IMR-90 (cell line): ENCODE measurements around the gene MPP1. TPM values are rescaled to one million over a fixed set of nuclear protein-coding genes. Genes with fewer than 3 reads are reported as not detected.

ENCODE experiments used
- ATAC-seq: fragments of 200-7000 bp; cut with Tn5 transposase; 2 replicates; pipeline ENCODE4 v1.9.1; 2020; ENCODE audit warnings: low read depth, mild to moderate bottlenecking, moderate library complexity
- BruUV-seq: library from RNA; stranded (reverse); fragments of 400-500 nt; replicated peaks from 2 replicates; lab custom pipeline; 2021; lab: Mats Ljungman, UMichigan
- CTCF ChIA-PET: fragments of 300-600 bp; formaldehyde crosslinking; extraction: SDS; loops from one replicate; lab custom pipeline; 2021; ENCODE audit warnings: antibody characterized with exemption; lab: Yijun Ruan, JAX
- POLR2A ChIA-PET: fragments of 300-600 bp; sonication (Branson Sonifier 250); formaldehyde crosslinking; loops from one replicate; lab custom pipeline; 2022; ENCODE audit warnings: antibody characterized with exemption; ENCODE audit not compliant: unreplicated experiment; lab: Charles Lee
- DNase-seq: peaks from one replicate; pipeline ENCODE4 v3.0.0; 2013
- H2AFZ ChIP-seq: replicated peaks from 2 replicates; pipeline ENCODE3; 2013; ENCODE audit warnings: low read length, mild to moderate bottlenecking; ENCODE audit not compliant: poor library complexity
- H2AK5ac ChIP-seq: 2 replicates; pipeline ENCODE4 v1.6.1; 2013; ENCODE audit warnings: low read depth, low read length, inconsistent platforms
- H2AK9ac ChIP-seq: replicated peaks from 2 replicates; pipeline ENCODE3; 2013; ENCODE audit warnings: mild to moderate bottlenecking, low read depth, low read length, moderate library complexity; ENCODE audit not compliant: poor library complexity
- H2BK120ac ChIP-seq: 2 replicates; pipeline ENCODE4 v1.6.1; 2013; ENCODE audit warnings: low read depth, low read length, inconsistent platforms
- H2BK15ac ChIP-seq: 3 replicates; pipeline ENCODE4 v1.6.1; 2013; ENCODE audit warnings: low read depth, low read length, inconsistent platforms
- H2BK20ac ChIP-seq: 2 replicates; pipeline ENCODE4 v1.6.1; 2013; ENCODE audit warnings: low read depth, mild to moderate bottlenecking, inconsistent platforms, low read length, moderate library complexity
- H2BK5ac ChIP-seq: 2 replicates; pipeline ENCODE4 v1.6.1; 2013; ENCODE audit warnings: mild to moderate bottlenecking, low read depth, low read length, inconsistent platforms; ENCODE audit not compliant: poor library complexity, severe bottlenecking
- H3K14ac ChIP-seq: replicated peaks from 2 replicates; pipeline ENCODE4 v1.6.1; 2013; ENCODE audit warnings: low read depth, low read length, inconsistent platforms
- H3K18ac ChIP-seq: 2 replicates; pipeline ENCODE4 v1.6.1; 2013; ENCODE audit warnings: low read depth, low read length, control low read depth
- H3K23ac ChIP-seq: 2 replicates; pipeline ENCODE4 v1.6.1; 2013; ENCODE audit warnings: low read depth, low read length, inconsistent platforms
- H3K27ac ChIP-seq: 2 replicates; pipeline ENCODE4 v1.5.1; 2013; ENCODE audit warnings: mild to moderate bottlenecking, control low read depth, low read length; ENCODE audit not compliant: insufficient read depth
- H3K27me3 ChIP-seq: 2 replicates; pipeline ENCODE4 v1.6.1; 2013; ENCODE audit warnings: low read length; ENCODE audit not compliant: control insufficient read depth, insufficient read depth
- H3K36me3 ChIP-seq: 2 replicates; pipeline ENCODE4 v1.6.1; 2013; ENCODE audit warnings: low read length, mixed read lengths; ENCODE audit not compliant: control insufficient read depth, insufficient read depth
- H3K4ac ChIP-seq: 2 replicates; pipeline ENCODE4 v1.6.1; 2013; ENCODE audit warnings: low read depth, low read length, inconsistent platforms
- H3K4me1 ChIP-seq: 2 replicates; pipeline ENCODE4 v1.6.1; 2013; ENCODE audit warnings: low read length, mixed read lengths; ENCODE audit not compliant: control insufficient read depth, insufficient read depth
- H3K4me2 ChIP-seq: 2 replicates; pipeline ENCODE4 v1.6.1; 2013; ENCODE audit warnings: low read depth, mild to moderate bottlenecking, control low read depth, low read length, moderate library complexity
- H3K4me3 ChIP-seq: 2 replicates; pipeline ENCODE4 v1.5.1; 2013; ENCODE audit warnings: low read depth, mild to moderate bottlenecking, control low read depth, low read length, moderate library complexity; ENCODE audit not compliant: insufficient read depth
- H3K56ac ChIP-seq: 2 replicates; pipeline ENCODE4 v1.6.1; 2013; ENCODE audit warnings: low read length, inconsistent platforms; ENCODE audit not compliant: insufficient read depth; ENCODE audit errors: extremely low read depth
- H3K79me1 ChIP-seq, 2 experiments: 2 replicates each; pipeline ENCODE4 v1.6.1; 2013; ENCODE audit warnings: low read length in 2 of 2, inconsistent platforms in 1 of 2, low read depth in 1 of 2
- H3K9ac ChIP-seq: 2 replicates; pipeline ENCODE4 v1.6.1; 2013; ENCODE audit warnings: low read depth, low read length, control low read depth
- H3K9me1 ChIP-seq: 2 replicates; pipeline ENCODE4 v1.6.1; 2013; ENCODE audit warnings: low read length, inconsistent platforms; ENCODE audit not compliant: insufficient read depth
- H3K9me3 ChIP-seq: 2 replicates; pipeline ENCODE4 v1.6.1; 2013; ENCODE audit warnings: low read length; ENCODE audit not compliant: control insufficient read depth, insufficient read depth
- H4K20me1 ChIP-seq: 2 replicates; pipeline ENCODE4 v1.6.1; 2013; ENCODE audit warnings: low read length, inconsistent platforms; ENCODE audit not compliant: insufficient read depth
- H4K5ac ChIP-seq: 2 replicates; pipeline ENCODE4 v1.6.1; 2013; ENCODE audit warnings: mild to moderate bottlenecking, low read depth, low read length, control low read depth
- H4K8ac ChIP-seq, 2 experiments: 2 replicates each; pipeline ENCODE4 v1.6.1; 2013; ENCODE audit warnings: low read depth in 2 of 2, low read length in 2 of 2, control low read depth in 1 of 2, inconsistent platforms in 1 of 2
- H4K91ac ChIP-seq: 2 replicates; pipeline ENCODE4 v1.6.1; 2013; ENCODE audit warnings: low read depth, low read length, inconsistent platforms; ENCODE audit not compliant: insufficient read depth
- BHLHE40 ChIP-seq: fragments of 150-350 bp; IDR thresholded peaks from 2 replicates; pipeline ENCODE4 v1.6.1; 2016; ENCODE audit warnings: mild to moderate bottlenecking, low read depth, low read length
- CEBPB ChIP-seq: IDR thresholded peaks from 2 replicates; pipeline ENCODE4 v1.6.1; 2012; ENCODE audit warnings: low read depth, low read length, improper control_type of control experiment
- CHD1 ChIP-seq: IDR thresholded peaks from 2 replicates; pipeline ENCODE4 v1.6.1; 2012; ENCODE audit warnings: low read depth, low read length, improper control_type of control experiment
- ELK1 ChIP-seq: fragments of 150-350 bp; IDR thresholded peaks from 2 replicates; pipeline ENCODE4 v1.6.1; 2016; ENCODE audit warnings: low read depth, mild to moderate bottlenecking, low read length, moderate library complexity, borderline replicate concordance
- FOS ChIP-seq: fragments of 150-350 bp; IDR thresholded peaks from 2 replicates; pipeline ENCODE4 v1.6.1; 2016; ENCODE audit warnings: low read depth, low read length
- MAFK ChIP-seq: IDR thresholded peaks from 2 replicates; pipeline ENCODE4 v1.6.1; 2012; ENCODE audit warnings: low read depth, low read length, improper control_type of control experiment
- MAZ ChIP-seq: IDR thresholded peaks from 2 replicates; pipeline ENCODE4 v1.6.1; 2012; ENCODE audit warnings: low read depth, mild to moderate bottlenecking, low read length, improper control_type of control experiment, moderate library complexity, borderline replicate concordance
- MXI1 ChIP-seq: IDR thresholded peaks from 2 replicates; pipeline ENCODE4 v1.6.1; 2012; ENCODE audit warnings: low read depth, mild to moderate bottlenecking, low read length, moderate library complexity, borderline replicate concordance
- NFE2L2 ChIP-seq: fragments of 150-350 bp; IDR thresholded peaks from 2 replicates; pipeline ENCODE4 v1.6.1; 2016; ENCODE audit warnings: low read depth, mild to moderate bottlenecking, low read length
- POLR2A ChIP-seq: IDR thresholded peaks from 2 replicates; pipeline ENCODE4 v1.6.1; 2012; ENCODE audit warnings: mild to moderate bottlenecking, low read depth, low read length
- RAD21 ChIP-seq: IDR thresholded peaks from 2 replicates; pipeline ENCODE4 v1.6.1; 2012; ENCODE audit warnings: low read length, improper control_type of control experiment
- RCOR1 ChIP-seq: IDR thresholded peaks from 2 replicates; pipeline ENCODE4 v1.6.1; 2012; ENCODE audit warnings: mild to moderate bottlenecking, low read length, improper control_type of control experiment; ENCODE audit not compliant: insufficient replicate concordance
- RFX5 ChIP-seq: IDR thresholded peaks from 2 replicates; pipeline ENCODE4 v1.8.0; 2012; ENCODE audit warnings: low read depth, mild to moderate bottlenecking, low read length, moderate library complexity
- SMC3 ChIP-seq: fragments of 150-350 bp; IDR thresholded peaks from 2 replicates; pipeline ENCODE4 v1.6.1; 2016; ENCODE audit warnings: low read depth, mild to moderate bottlenecking, antibody characterized with exemption, low read length, moderate library complexity
- WGBS, 2 experiments: methylation state at CpG; one replicate each; pipeline versions ENCODE4 v1.1.5 to v1.1.7; 2013; ENCODE audit warnings: missing lambda C conversion rate in 2 of 2; ENCODE audit not compliant: insufficient read length in 1 of 2; ENCODE audit errors: extremely low coverage in 2 of 2; 5-methylcytosine and 5-hydroxymethylcytosine counted together
- dilution Hi-C: fragments of 300-500 bp; cut with HindIII; formaldehyde crosslinking; loops from one replicate; pipeline ENCODE4 v1.14.3; 2018; ENCODE audit warnings: low sequenced_read_pairs; ENCODE audit not compliant: unreplicated experiment
- in situ Hi-C: fragments of 300-500 bp; cut with MboI; formaldehyde crosslinking; loops from 3 replicates; pipeline ENCODE4 v1.14.3; 2019; ENCODE audit warnings: low sequenced_read_pairs, inconsistent platforms, mixed read lengths
- intact Hi-C: fragments of 100-400 bp; cut with micrococcal nuclease; formaldehyde crosslinking; loops from 2 replicates; pipeline ENCODE4 v1.10.0; 2022
- polyA plus RNA-seq, 3 experiments: library from polyadenylated mRNA; depleted of rRNA; stranded (reverse); fragments of >200 nt; gene quantifications; 2 replicates each; pipeline ENCODE4 v1.2.3, GENCODE V29; 2012; ENCODE audit warnings: low replicate concordance in 1 of 3
- total RNA-seq: library from RNA; depleted of rRNA; stranded (reverse); fragments of >200 nt; gene quantifications from 2 replicates; pipeline ENCODE4 v1.2.3, GENCODE V29; 2012
- TF ChIP-seq, protein P1 (sequence below): fragments of 150-350 bp; IDR thresholded peaks from 2 replicates; pipeline ENCODE4 v1.6.1; 2017; ENCODE audit warnings: mild to moderate bottlenecking, antibody characterized with exemption, low read length, low read depth

Gene MPP1
- total and polyA plus RNA-seq, 2 of the 4 experiments (the other 2 are of a cell fraction), result 35.2 to 43.0 TPM

DNA sequence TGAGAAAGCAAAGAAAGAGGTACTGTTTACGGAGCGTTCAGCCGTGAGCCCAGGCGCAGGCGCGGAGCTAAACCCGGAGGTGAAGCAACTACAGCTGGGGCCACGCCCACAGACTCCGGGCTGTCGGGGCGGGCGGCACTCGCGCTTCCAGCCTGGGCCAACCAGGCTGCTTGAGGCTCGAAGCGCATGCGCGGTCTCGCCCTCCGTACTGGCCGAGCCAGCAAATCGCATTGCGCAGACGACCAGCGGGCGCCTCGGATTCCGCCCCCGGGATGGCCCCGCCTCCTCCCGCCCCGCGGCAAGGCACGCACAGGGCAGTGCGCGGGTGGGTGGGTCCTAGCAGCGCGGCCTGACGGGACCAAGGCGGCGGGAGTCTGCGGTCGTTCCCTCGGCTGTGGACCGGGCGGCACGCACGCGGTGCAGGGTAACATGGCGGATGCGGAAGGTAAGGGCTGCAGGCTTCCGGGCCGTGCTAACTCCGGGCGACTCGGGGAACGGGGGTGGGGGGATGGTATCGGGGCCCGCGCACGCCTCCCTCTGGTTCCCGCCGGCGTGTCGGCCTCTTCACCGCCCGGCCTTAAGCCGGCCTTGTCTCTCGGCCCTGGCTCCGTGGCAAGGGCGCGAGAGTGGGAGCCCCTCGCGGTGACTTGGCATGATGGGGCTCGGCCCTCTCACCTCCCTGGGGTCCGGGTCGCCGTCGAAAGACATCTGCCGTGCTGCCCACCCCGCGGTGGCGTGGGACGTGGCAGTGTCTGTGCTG, 42.6 kb downstream of the MPP1 start, which contains the start of gene DKC1:
TSS of gene DKC1 (plus strand) at position 328 of the 760 bp plus-strand sequence. CDS start at position 430, 102 bp downstream.
- H2AK5ac ChIP-seq, result peak within 1 kb of the TSS; percentile 74
- intact Hi-C loops, result loop anchor here (1.0 kb wide), 1 partner anchor 39 kb away; no protein-coding TSS in a partner anchor
- peak within 1 kb of the TSS; percentile 75 to 99 for H4K8ac ChIP-seq
- peaks cover 13% of the 10 kb centered on the region for H3K36me3 ChIP-seq
- H3K79me1 ChIP-seq, result peaks cover 10 to 14% of the 10 kb centered on the region in 2 experiments; a peak in 3 of 4 replicates
- ChIA-PET POLR2A (no interaction called here), CTCF (interaction anchor here (1.9 kb wide), 1 partner anchor 14 kb away, joined by 4 read pairs; no protein-coding TSS in a partner anchor)
- dilution Hi-C loops, result no loop called here
- peak; percentile 94 for DNase-seq
- H3K4ac ChIP-seq, result peak within 1 kb of the TSS; percentile 82
- no peaks in the 10 kb centered on the region for H3K9me3 ChIP-seq
- peak within 1 kb of the TSS; percentile 95; the same call in 1 of the 2 replicates for H3K56ac ChIP-seq
- H3K9ac ChIP-seq, result peak within 1 kb of the TSS; percentile 95
- BruUV-seq, result no TSS peak
- H4K20me1 ChIP-seq, result no peaks in the 10 kb centered on the region; the same call in 1 of the 2 replicates
- peak within 1 kb of the TSS; percentile 95 for H3K27ac ChIP-seq
- H3K4me1 ChIP-seq, result no peaks in the 10 kb centered on the region
- H2BK5ac ChIP-seq, result peak within 1 kb of the TSS; percentile 94
- 0 out of 3 replicates have a peak within 1 kb of the TSS, but pooled peaks have one; percentile 59 for H2BK15ac ChIP-seq
- in situ Hi-C loops, result no loop called here
- H3K27me3 ChIP-seq, result no peaks in the 10 kb centered on the region
- peak within 1 kb of the TSS; percentile 92 for H3K14ac ChIP-seq
- H2BK20ac ChIP-seq, result peak within 1 kb of the TSS; percentile 51; the same call in 1 of the 2 replicates
- peak within 1 kb of the TSS; percentile 48; the same call in 1 of the 2 replicates for H2BK120ac ChIP-seq
- H2AK9ac ChIP-seq, result peak within 1 kb of the TSS; percentile 66
- no peaks in the 10 kb centered on the region for H3K9me1 ChIP-seq
- peak within 1 kb of the TSS; percentile 87 for H3K4me2 ChIP-seq
- WGBS, 2 experiments, result 34% methylated on average over 53 of the region's 84 CpGs; no CpG with 5 or more reads in 1 of the 2 experiments
- peak; percentile 97 for ATAC-seq
- H4K91ac ChIP-seq, result peak within 1 kb of the TSS; percentile 93
- peak within 1 kb of the TSS; percentile 81 for H3K4me3 ChIP-seq
- peak within 1 kb of the TSS; percentile 89 for H4K5ac ChIP-seq
- H3K23ac ChIP-seq, result peak within 1 kb of the TSS; percentile 41
- peak within 1 kb of the TSS; percentile 94 for H2AFZ ChIP-seq
- peak within 1 kb of the TSS; percentile 78; the same call in 1 of the 2 replicates for H3K18ac ChIP-seq
- TF ChIP-seq CEBPB, result peak; percentile 94
- no peak for TF ChIP-seq RCOR1
- TF ChIP-seq MAFK, result no peak
- no peak for TF ChIP-seq NFE2L2
- no peak; the same call in 1 of the 2 replicates for TF ChIP-seq MAZ
- TF ChIP-seq, protein P1, sequence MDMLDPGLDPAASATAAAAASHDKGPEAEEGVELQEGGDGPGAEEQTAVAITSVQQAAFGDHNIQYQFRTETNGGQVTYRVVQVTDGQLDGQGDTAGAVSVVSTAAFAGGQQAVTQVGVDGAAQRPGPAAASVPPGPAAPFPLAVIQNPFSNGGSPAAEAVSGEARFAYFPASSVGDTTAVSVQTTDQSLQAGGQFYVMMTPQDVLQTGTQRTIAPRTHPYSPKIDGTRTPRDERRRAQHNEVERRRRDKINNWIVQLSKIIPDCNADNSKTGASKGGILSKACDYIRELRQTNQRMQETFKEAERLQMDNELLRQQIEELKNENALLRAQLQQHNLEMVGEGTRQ, result no peak
- TF ChIP-seq POLR2A, result peak; percentile 70; the same call in 1 of the 2 replicates
- no peak for TF ChIP-seq ELK1
- no peak for TF ChIP-seq CHD1
- TF ChIP-seq SMC3, result no peak
- TF ChIP-seq RAD21, result no peak
- no peak for TF ChIP-seq RFX5
- no peak for TF ChIP-seq FOS
- TF ChIP-seq BHLHE40, result no peak
- peak; percentile 75; the same call in 1 of the 2 replicates for TF ChIP-seq MXI1
